IPS DF 6.9 (cell line): ENCODE results near the gene MYL3.
A peak's percentile ranks its signal among the peaks of the same experiment; 100 is the strongest.

ENCODE experiments used
- DNase-seq: peaks from one replicate; pipeline ENCODE4 v3.0.0-alpha.2; 2013; ENCODE audit warnings: low read depth, low spot score
- H3K27ac ChIP-seq: one replicate; pipeline ENCODE4 v1.5.1; 2013; ENCODE audit warnings: low read length, control low read depth
- H3K27me3 ChIP-seq: 2 replicates; pipeline ENCODE4 v1.6.1; 2013; ENCODE audit warnings: mild to moderate bottlenecking, low read length; ENCODE audit not compliant: control insufficient read depth, insufficient read depth
- H3K36me3 ChIP-seq: 2 replicates; pipeline ENCODE4 v1.6.1; 2013; ENCODE audit warnings: low read length; ENCODE audit not compliant: control insufficient read depth, insufficient read depth
- H3K4me1 ChIP-seq: 2 replicates; pipeline ENCODE4 v1.6.1; 2013; ENCODE audit warnings: low read length; ENCODE audit not compliant: control insufficient read depth, insufficient read depth
- H3K4me3 ChIP-seq: 2 replicates; pipeline ENCODE4 v1.5.1; 2013; ENCODE audit warnings: mild to moderate bottlenecking, low read length
- H3K9me3 ChIP-seq: 2 replicates; pipeline ENCODE4 v1.6.1; 2013; ENCODE audit warnings: low read length, inconsistent platforms; ENCODE audit not compliant: control insufficient read depth, insufficient read depth
- WGBS: extraction: QIAGEN DNeasy Blood & Tissue Kit; methylation state at CpG from one replicate; pipeline ENCODE4 v1.1.7; 2013; ENCODE audit warnings: mixed read lengths, missing lambda C conversion rate; ENCODE audit not compliant: insufficient read length, insufficient coverage; 5-methylcytosine and 5-hydroxymethylcytosine counted together

MYL3 gene

GRCh38 chr3:46892285-46893145 lies 29.3 kb upstream of the MYL3 start:
- Histone ChIP-seq H3K36me3 (no peaks in the 10 kb centered on the region), H3K9me3 (no peaks in the 10 kb centered on the region), H3K4me1 (peaks cover 13% of the 10 kb centered on the region), H3K4me3 (peak overlapping the region; percentile 13; the same call in 1 of the 2 replicates), H3K27me3 (peaks cover 24% of the 10 kb centered on the region), H3K27ac (no peak overlapping the region)
- peak; percentile 33 for DNase-seq
- WGBS: no CpG with 5 or more reads among the region's 58 CpGs

GRCh38 chr3:46891132-46891531 lies 27.9 kb upstream of the MYL3 start:
- Histone ChIP-seq H3K36me3 (no peaks in the 10 kb centered on the region), H3K9me3 (no peaks in the 10 kb centered on the region), H3K4me3 (no peak overlapping the region), H3K27ac (no peak overlapping the region), H3K4me1 (peaks cover 13% of the 10 kb centered on the region), H3K27me3 (peaks cover 26% of the 10 kb centered on the region)
- no CpG with 5 or more reads among the region's 3 CpGs for WGBS
- DNase-seq: no peak

DNA sequence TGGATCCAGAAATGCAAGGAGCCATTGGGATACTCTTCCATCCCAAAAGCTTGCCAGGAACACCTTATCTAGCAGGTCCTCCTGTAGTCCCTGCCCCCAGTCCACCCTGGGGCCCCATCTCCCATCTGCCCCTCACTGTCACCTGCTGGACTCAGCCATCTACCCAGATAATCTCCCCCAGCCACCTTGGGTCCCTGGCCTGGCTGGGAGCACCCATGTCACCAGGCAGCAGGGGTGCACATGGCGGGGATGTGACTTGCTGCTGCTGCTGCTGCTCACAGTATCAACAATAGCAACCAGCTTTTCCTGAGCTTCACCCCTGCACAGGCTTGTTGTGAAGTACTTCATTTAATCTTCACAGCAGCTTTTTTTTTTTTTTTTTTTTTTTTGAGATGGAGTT lies 26.9 kb upstream of the MYL3 start:
- DNase-seq: no peak
- Histone ChIP-seq H3K9me3 (no peaks in the 10 kb centered on the region), H3K4me1 (peaks cover 13% of the 10 kb centered on the region), H3K27ac (no peak overlapping the region), H3K27me3 (peaks cover 36% of the 10 kb centered on the region), H3K36me3 (no peaks in the 10 kb centered on the region), H3K4me3 (no peak overlapping the region)
- no CpG with 5 or more reads among the region's 1 CpG for WGBS

GRCh38 chr3:46889381-46890110 lies 26.3 kb upstream of the MYL3 start:
- H3K9me3 ChIP-seq: no peaks in the 10 kb centered on the region
- DNase-seq: no peak
- H3K4me1 ChIP-seq: peaks cover 13% of the 10 kb centered on the region
- H3K36me3 ChIP-seq: no peaks in the 10 kb centered on the region
- H3K4me3 ChIP-seq: no peak overlapping the region
- WGBS: no CpG with 5 or more reads among the region's 6 CpGs
- H3K27ac ChIP-seq: no peak overlapping the region
- peaks cover 42% of the 10 kb centered on the region for H3K27me3 ChIP-seq

DNA sequence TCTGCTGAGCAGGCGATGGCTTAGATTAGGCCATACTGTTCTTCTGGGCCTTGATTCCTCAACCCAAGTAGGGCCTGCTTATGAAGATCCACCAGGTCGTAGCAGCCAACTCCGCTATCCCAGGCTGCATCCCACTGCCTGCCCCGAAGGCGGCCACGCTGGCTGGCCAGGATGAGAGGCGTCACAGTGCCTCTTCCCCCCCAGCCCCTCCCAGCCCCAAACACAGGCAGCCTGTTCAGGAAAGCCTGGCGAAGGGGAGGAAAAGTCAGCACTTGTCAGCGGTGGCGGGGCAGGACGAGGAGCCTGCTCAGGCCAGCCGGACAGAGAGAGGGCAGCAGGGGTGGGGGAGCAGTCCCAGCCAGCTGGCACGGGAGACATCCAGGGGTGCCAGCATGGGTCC lies 25.5 kb upstream of the MYL3 start:
- peaks cover 51% of the 10 kb centered on the region for H3K27me3 ChIP-seq

GRCh38 chr3:46887980-46888494 lies 24.8 kb upstream of the MYL3 start:
- Histone ChIP-seq H3K4me3 (no peak overlapping the region), H3K27me3 (peaks cover 51% of the 10 kb centered on the region), H3K27ac (no peak overlapping the region), H3K4me1 (peaks cover 14% of the 10 kb centered on the region), H3K36me3 (no peaks in the 10 kb centered on the region), H3K9me3 (no peaks in the 10 kb centered on the region)
- DNase-seq: no peak
- WGBS: no CpG with 5 or more reads among the region's 7 CpGs

More for the DNA sequence above, 25.5 kb upstream of the MYL3 start:
- Histone ChIP-seq H3K27ac (no peak overlapping the region), H3K9me3 (no peaks in the 10 kb centered on the region), H3K4me3 (no peak overlapping the region), H3K4me1 (peaks cover 14% of the 10 kb centered on the region), H3K36me3 (no peaks in the 10 kb centered on the region)
- DNase-seq: no peak
- no CpG with 5 or more reads among the region's 13 CpGs for WGBS

- no CpG with 5 or more reads among the region's 3 CpGs for WGBS
- no peak for DNase-seq
- H3K4me3 ChIP-seq: no peak overlapping the region
- H3K27ac ChIP-seq: no peak overlapping the region
- peaks cover 8% of the 10 kb centered on the region for H3K4me1 ChIP-seq
- no peaks in the 10 kb centered on the region for H3K9me3 ChIP-seq
- H3K36me3 ChIP-seq: no peaks in the 10 kb centered on the region
- H3K27me3 ChIP-seq: peaks cover 46% of the 10 kb centered on the region
Observed at GRCh38 chr3:46885612-46886011, 22.4 kb upstream of the MYL3 start.

DNA sequence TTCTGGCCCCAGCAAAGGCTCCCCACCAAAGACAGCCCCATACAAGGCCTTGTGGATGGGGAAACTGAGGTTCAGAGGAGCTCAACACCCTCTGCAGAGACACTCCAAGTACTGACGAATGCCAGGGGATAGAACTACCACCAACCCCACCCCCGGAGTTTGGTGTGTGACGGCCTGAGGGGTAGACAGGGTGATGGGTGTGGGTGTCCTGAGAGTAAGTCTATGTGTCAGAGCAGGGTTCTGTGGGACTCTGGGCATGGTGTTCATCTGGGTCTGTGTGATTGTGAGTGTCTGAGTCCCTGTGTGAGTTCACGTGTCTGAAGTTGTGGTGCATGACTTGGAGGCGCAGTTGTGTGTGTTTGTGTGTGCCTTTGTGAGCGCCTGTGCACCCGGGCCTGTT lies 21.7 kb upstream of the MYL3 start:
- no peaks in the 10 kb centered on the region for H3K36me3 ChIP-seq

GRCh38 chr3:46884427-46884826 lies 21.2 kb upstream of the MYL3 start:
- H3K9me3 ChIP-seq: no peaks in the 10 kb centered on the region
- peaks cover 8% of the 10 kb centered on the region for H3K4me1 ChIP-seq
- no peak overlapping the region for H3K27ac ChIP-seq
- peaks cover 55% of the 10 kb centered on the region for H3K27me3 ChIP-seq
- no CpG with 5 or more reads among the region's 5 CpGs for WGBS
- H3K4me3 ChIP-seq: no peak overlapping the region
- DNase-seq: no peak
- H3K36me3 ChIP-seq: no peaks in the 10 kb centered on the region

More for the DNA sequence above, 21.7 kb upstream of the MYL3 start:
- Histone ChIP-seq H3K4me1 (peaks cover 8% of the 10 kb centered on the region), H3K4me3 (no peak overlapping the region), H3K9me3 (no peaks in the 10 kb centered on the region), H3K27me3 (peaks cover 52% of the 10 kb centered on the region), H3K27ac (no peak overlapping the region)
- DNase-seq: no peak
- WGBS: no CpG with 5 or more reads among the region's 7 CpGs

DNA sequence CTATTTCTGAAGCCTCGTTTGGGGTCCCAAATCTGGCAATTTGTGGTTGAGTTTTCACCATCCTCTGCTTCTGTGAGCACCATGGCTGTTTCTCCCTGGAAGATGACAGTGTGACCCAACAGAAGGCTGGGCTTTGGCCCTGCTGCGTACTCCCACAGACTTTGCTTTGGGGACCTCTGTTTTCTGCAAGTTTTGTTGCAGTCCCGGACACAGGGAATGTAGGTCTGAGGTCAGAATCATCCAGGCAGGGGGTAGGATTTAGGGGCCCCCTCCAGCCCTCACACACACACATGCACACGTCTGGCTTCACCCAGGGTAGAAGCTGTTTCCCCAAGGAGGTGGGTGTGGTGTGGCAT lies 20.6 kb upstream of the MYL3 start:
- no peak for DNase-seq
- H3K27me3 ChIP-seq: peaks cover 57% of the 10 kb centered on the region
- H3K9me3 ChIP-seq: no peaks in the 10 kb centered on the region
- peaks cover 8% of the 10 kb centered on the region for H3K4me1 ChIP-seq
- WGBS: no CpG with 5 or more reads among the region's 4 CpGs
- no peaks in the 10 kb centered on the region for H3K36me3 ChIP-seq
- no peak overlapping the region; the same call in 1 of the 2 replicates for H3K4me3 ChIP-seq
- no peak overlapping the region for H3K27ac ChIP-seq
